ENCODE results near the gene UBTD2. TPM values are rescaled to one million over a fixed set of nuclear protein-coding genes. Genes with fewer than 3 reads are reported as not detected.

The UBTD2 gene
- total and polyA plus RNA-seq, 9 of the 15 experiments (the other 6 are each of a cell fraction or from before 2014, with no cell fraction given) = 0.01 to 0.46 (median 0.15) TPM; not detected in 1

DNA sequence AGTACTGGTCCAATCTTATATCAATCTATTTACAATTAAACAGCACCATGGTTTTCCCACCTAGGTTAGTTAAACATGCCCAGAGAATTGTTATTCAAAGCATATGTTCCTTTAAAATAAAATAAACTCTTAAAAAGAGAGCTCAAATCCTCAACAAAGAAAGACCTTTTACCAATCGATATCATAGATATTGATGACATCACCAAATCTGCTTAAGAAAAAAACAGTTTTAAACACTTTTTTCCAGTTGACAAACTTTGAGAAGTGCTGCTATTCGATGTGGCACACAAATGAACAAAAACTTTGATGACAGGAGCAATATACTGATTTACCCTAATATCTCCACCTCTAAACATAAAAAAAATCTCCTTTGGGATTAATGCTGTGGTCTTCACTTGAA lies 73.8 kb downstream of the UBTD2 start:
- ChIA-PET POLR2A (no interaction called here), CTCF (ENCODE audit: low intra/inter-chr PET ratio) (no interaction called here)
- Histone ChIP-seq H3K27ac (ENCODE audit: extremely low read depth, low read depth, low read length) (no peak overlapping the region), H3K79me2 (ENCODE audit: control insufficient read depth, insufficient read depth, low read length) (no peaks in the 10 kb centered on the region), H3K9ac (ENCODE audit: insufficient read depth in 1 of 2, low read depth in 2 of 2, low read length in 2 of 2) (no peak overlapping the region), H3K27me3 (ENCODE audit: control insufficient read depth in 2 of 2, insufficient read depth in 2 of 2, low read length in 2 of 2) (peaks cover 38 to 41% of the 10 kb centered on the region in 2 experiments; a peak in 4 of 5 replicates), H3K9me3 (replicated peaks; ENCODE audit: control insufficient read depth, insufficient read depth, low read depth, low read length) (no peaks in the 10 kb centered on the region), H3K4me2 (ENCODE audit: insufficient read depth, low read length) (no peak overlapping the region), H3K4me3 (no peak overlapping the region), H3K4me1 (replicated peaks in 1 of 2; ENCODE audit: control insufficient read depth in 2 of 2, insufficient read depth in 2 of 2, low read length in 2 of 2) (no peaks in the 10 kb centered on the region), H4K20me1 (replicated peaks; ENCODE audit: control insufficient read depth, insufficient read depth, low read length) (0 out of 2 replicates have a peak, but pooled peaks cover 4% of the 10 kb centered on the region), H3K36me3 (ENCODE audit: control insufficient read depth, insufficient read depth, low read length) (no peaks in the 10 kb centered on the region), H3K9me1 (ENCODE audit: control insufficient read depth, insufficient read depth, low read length) (no peaks in the 10 kb centered on the region), H2AFZ (ENCODE audit: low read depth, low read length) (no peak overlapping the region)
- in situ Hi-C loops (cut with MboI) (no loop called here), intact Hi-C loops (cut with micrococcal nuclease) (no loop called here)
- BruUV-seq (replicated peaks) = no TSS peak
- ATAC-seq = no peak
- TF ChIP-seq ZNF316 (IDR thresholded peaks at IDR 0.05) (peak; percentile 40; the same call in 1 of the 2 replicates), MYC (IDR thresholded peaks at IDR 0.05; ENCODE audit: low read depth, low read length) (no peak), MYC (CRISPR knock-in tag; IDR thresholded peaks at IDR 0.05; ENCODE audit: borderline replicate concordance, low read depth) (no peak)
- no peak for DNase-seq (ENCODE audit: extremely low read depth in 1 of 4, low spot score in 3 of 4)
- no peak for FAIRE-seq
- 0% methylated on average over 2 of the region's 2 CpGs for WGBS (ENCODE audit: insufficient coverage, low coverage, missing lambda C conversion rate)

DNA sequence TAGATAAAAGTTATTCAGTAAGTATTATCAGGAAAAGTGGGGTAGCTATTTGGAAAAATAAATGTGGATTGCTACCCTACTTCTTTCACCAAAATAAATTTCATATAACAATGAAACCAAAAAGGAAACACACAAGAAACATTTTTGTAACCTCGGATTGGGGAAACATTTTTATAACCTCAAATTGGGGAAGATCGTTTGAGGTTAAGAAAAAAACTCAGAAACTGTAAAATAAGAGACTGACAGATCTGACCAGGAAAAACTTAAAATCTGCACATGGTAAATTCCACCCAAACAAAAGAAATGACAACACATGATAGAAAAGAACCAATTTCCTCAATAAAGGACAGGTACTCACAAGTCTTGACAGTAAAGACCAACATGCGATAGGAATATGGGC lies 76.1 kb downstream of the UBTD2 start:
- H4K20me1 ChIP-seq (replicated peaks; ENCODE audit: control insufficient read depth, insufficient read depth, low read length) = 0 out of 2 replicates have a peak, but pooled peaks cover 4% of the 10 kb centered on the region
- H3K27ac ChIP-seq (ENCODE audit: extremely low read depth, low read depth, low read length) = no peak overlapping the region
- peaks cover 22 to 31% of the 10 kb centered on the region in 2 experiments; a peak in 4 of 5 replicates for H3K27me3 ChIP-seq (ENCODE audit: control insufficient read depth in 2 of 2, insufficient read depth in 2 of 2, low read length in 2 of 2)
- no peaks in the 10 kb centered on the region for H3K79me2 ChIP-seq (ENCODE audit: control insufficient read depth, insufficient read depth, low read length)
- no peaks in the 10 kb centered on the region for H3K9me1 ChIP-seq (ENCODE audit: control insufficient read depth, insufficient read depth, low read length)
- H3K9me3 ChIP-seq (replicated peaks; ENCODE audit: control insufficient read depth, insufficient read depth, low read depth, low read length) = no peaks in the 10 kb centered on the region
- intact Hi-C loops (cut with micrococcal nuclease) = no loop called here
- DNase-seq (ENCODE audit: extremely low read depth in 1 of 4, low spot score in 3 of 4) (no peak), FAIRE-seq (no peak), ATAC-seq (no peak)
- H3K4me3 ChIP-seq = no peak overlapping the region
- no peak overlapping the region for H3K9ac ChIP-seq (ENCODE audit: insufficient read depth in 1 of 2, low read depth in 2 of 2, low read length in 2 of 2)
- no peak overlapping the region for H2AFZ ChIP-seq (ENCODE audit: low read depth, low read length)
- ChIA-PET CTCF (ENCODE audit: low intra/inter-chr PET ratio) (no interaction called here), POLR2A (no interaction called here)
- BruUV-seq (replicated peaks) = no TSS peak
- WGBS (ENCODE audit: insufficient coverage, low coverage, missing lambda C conversion rate) = 4% methylated on average over 3 of the region's 3 CpGs
- H3K36me3 ChIP-seq (ENCODE audit: control insufficient read depth, insufficient read depth, low read length) = no peaks in the 10 kb centered on the region
- H3K4me1 ChIP-seq (replicated peaks in 1 of 2; ENCODE audit: control insufficient read depth in 2 of 2, insufficient read depth in 2 of 2, low read length in 2 of 2) = no peaks in the 10 kb centered on the region
- no peak overlapping the region for H3K4me2 ChIP-seq (ENCODE audit: insufficient read depth, low read length)
- in situ Hi-C loops (cut with MboI) = no loop called here
- no peak for TF ChIP-seq ADNP (tag; IDR thresholded peaks at IDR 0.05)
- no peak for TF ChIP-seq RFX7 (CRISPR knock-in tag; IDR thresholded peaks at IDR 0.05)
- TF ChIP-seq ZNF431 (CRISPR knock-in tag; IDR thresholded peaks at IDR 0.05) = no peak
- TF ChIP-seq ATF1 (CRISPR knock-in tag; IDR thresholded peaks at IDR 0.05) = no peak
- no peak for TF ChIP-seq ATF1 (tag; IDR thresholded peaks at IDR 0.05)
- TF ChIP-seq ZNF197 (CRISPR knock-in tag; IDR thresholded peaks at IDR 0.05; ENCODE audit: low read depth) = no peak
- TF ChIP-seq, protein P1, sequence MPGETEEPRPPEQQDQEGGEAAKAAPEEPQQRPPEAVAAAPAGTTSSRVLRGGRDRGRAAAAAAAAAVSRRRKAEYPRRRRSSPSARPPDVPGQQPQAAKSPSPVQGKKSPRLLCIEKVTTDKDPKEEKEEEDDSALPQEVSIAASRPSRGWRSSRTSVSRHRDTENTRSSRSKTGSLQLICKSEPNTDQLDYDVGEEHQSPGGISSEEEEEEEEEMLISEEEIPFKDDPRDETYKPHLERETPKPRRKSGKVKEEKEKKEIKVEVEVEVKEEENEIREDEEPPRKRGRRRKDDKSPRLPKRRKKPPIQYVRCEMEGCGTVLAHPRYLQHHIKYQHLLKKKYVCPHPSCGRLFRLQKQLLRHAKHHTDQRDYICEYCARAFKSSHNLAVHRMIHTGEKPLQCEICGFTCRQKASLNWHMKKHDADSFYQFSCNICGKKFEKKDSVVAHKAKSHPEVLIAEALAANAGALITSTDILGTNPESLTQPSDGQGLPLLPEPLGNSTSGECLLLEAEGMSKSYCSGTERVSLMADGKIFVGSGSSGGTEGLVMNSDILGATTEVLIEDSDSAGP (CRISPR knock-in tag; IDR thresholded peaks at IDR 0.05) = no peak
- no peak for TF ChIP-seq ZNF551 (CRISPR knock-in tag; IDR thresholded peaks at IDR 0.05)
- TF ChIP-seq ZNF76 (CRISPR knock-in tag; IDR thresholded peaks at IDR 0.05; ENCODE audit: borderline replicate concordance) = no peak
- TF ChIP-seq CBFA2T3 (IDR thresholded peaks at IDR 0.05) = no peak
- TF ChIP-seq, protein P2, sequence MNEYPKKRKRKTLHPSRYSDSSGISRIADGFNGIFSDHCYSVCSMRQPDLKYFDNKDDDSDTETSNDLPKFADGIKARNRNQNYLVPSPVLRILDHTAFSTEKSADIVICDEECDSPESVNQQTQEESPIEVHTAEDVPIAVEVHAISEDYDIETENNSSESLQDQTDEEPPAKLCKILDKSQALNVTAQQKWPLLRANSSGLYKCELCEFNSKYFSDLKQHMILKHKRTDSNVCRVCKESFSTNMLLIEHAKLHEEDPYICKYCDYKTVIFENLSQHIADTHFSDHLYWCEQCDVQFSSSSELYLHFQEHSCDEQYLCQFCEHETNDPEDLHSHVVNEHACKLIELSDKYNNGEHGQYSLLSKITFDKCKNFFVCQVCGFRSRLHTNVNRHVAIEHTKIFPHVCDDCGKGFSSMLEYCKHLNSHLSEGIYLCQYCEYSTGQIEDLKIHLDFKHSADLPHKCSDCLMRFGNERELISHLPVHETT (CRISPR knock-in tag; conservative IDR thresholded peaks at IDR 0.05 in 1 of 2, IDR thresholded peaks at IDR 0.05 in 1 of 2) = no peak
- no peak for TF ChIP-seq SNRNP70 (optimal IDR thresholded peaks at IDR 0.05; ENCODE audit: low read depth, low read length)
- no peak for TF ChIP-seq GATAD2A (IDR thresholded peaks at IDR 0.05)
